HAP-1 (cell line): Measurements from ENCODE around the gene TMEM63A.

Source experiments
- DNase-seq, 2 experiments: peaks; one replicate each; pipeline ENCODE4 v3.0.0-alpha.2; 2016 to 2020; ENCODE audit warnings: low spot score in 2 of 2
- H3K27me3 ChIP-seq: fragments of 250-450 bp; sonication (Bioruptor Pico); 2 replicates; pipeline ENCODE4 v1.5.1; 2020; ENCODE audit warnings: low read depth, mild to moderate bottlenecking, moderate library complexity
- H3K36me3 ChIP-seq: fragments of 250-450 bp; sonication (Bioruptor Pico); replicated peaks from 2 replicates; pipeline ENCODE4 v1.5.1; 2020; ENCODE audit warnings: mild to moderate bottlenecking
- H3K4me1 ChIP-seq: fragments of 250-450 bp; sonication (Bioruptor Pico); 2 replicates; pipeline ENCODE4 v1.5.1; 2020; ENCODE audit warnings: mild to moderate bottlenecking
- H3K4me3 ChIP-seq: fragments of 250-450 bp; sonication (Bioruptor Pico); 2 replicates; pipeline ENCODE4 v1.5.1; 2020; ENCODE audit warnings: mild to moderate bottlenecking, moderate library complexity
- H3K9me3 ChIP-seq: fragments of 250-450 bp; sonication (Bioruptor Pico); 2 replicates; pipeline ENCODE4 v1.5.1; 2020; ENCODE audit warnings: mild to moderate bottlenecking, moderate library complexity
- in situ Hi-C: fragments of 300-500 bp; cut with MboI; formaldehyde crosslinking; loops from 3 replicates; pipeline ENCODE4 v1.14.3; 2020; ENCODE audit warnings: low sequenced_read_pairs, inconsistent platforms, mixed read lengths

The TMEM63A gene

GRCh38 chr1:225834417-225835329 is 47.5 kb downstream of the TMEM63A start:
- peak in 1 of 2 experiments; percentile 21 for DNase-seq
- in situ Hi-C loops: no loop called here
- Histone ChIP-seq H3K9me3 (no peaks in the 10 kb centered on the region), H3K4me3 (no peak overlapping the region), H3K4me1 (no peaks in the 10 kb centered on the region), H3K36me3 (no peaks in the 10 kb centered on the region; the same call in 1 of the 2 replicates), H3K27me3 (no peaks in the 10 kb centered on the region)

- DNase-seq: no peak
- Histone ChIP-seq H3K36me3 (no peaks in the 10 kb centered on the region; the same call in 1 of the 2 replicates), H3K4me3 (no peak overlapping the region), H3K27me3 (no peaks in the 10 kb centered on the region), H3K4me1 (no peaks in the 10 kb centered on the region), H3K9me3 (no peaks in the 10 kb centered on the region)
- in situ Hi-C loops: no loop called here
These were observed 51.3 kb downstream of the TMEM63A start for GRCh38 chr1:225830841-225831240.

DNA sequence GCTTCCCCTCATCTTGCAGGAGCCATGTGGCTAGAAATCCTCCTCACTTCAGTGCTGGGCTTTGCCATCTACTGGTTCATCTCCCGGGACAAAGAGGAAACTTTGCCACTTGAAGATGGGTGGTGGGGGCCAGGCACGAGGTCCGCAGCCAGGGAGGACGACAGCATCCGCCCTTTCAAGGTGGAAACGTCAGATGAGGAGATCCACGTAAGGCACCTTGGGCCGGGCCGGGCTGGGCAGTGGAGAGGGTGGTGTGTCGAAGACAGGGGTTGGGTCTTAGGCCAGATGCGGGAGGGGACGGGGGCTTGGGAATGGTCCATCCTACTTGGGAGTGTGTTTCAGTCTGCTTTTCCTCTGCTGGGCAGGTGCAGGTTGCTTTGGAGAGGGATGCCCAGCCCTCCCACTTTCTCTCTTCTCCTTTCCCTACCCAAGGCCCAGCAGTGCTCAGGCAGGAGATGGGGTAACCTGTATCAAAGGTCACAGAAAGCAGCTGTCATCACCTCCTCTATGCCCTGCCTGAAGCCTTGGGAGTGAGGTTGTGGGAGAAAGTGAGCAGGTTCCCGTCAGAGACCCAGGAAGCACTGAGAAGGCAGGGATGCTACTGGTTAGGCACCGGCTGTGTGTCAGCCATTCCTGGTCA is 53.4 kb downstream of the TMEM63A start:
- in situ Hi-C loops: no loop called here
- H3K9me3 ChIP-seq: no peaks in the 10 kb centered on the region
- no peak for DNase-seq
- no peaks in the 10 kb centered on the region; the same call in 1 of the 2 replicates for H3K36me3 ChIP-seq
- no peaks in the 10 kb centered on the region for H3K27me3 ChIP-seq
- no peak overlapping the region for H3K4me3 ChIP-seq
- H3K4me1 ChIP-seq: no peaks in the 10 kb centered on the region

- no peaks in the 10 kb centered on the region for H3K27me3 ChIP-seq
- no peaks in the 10 kb centered on the region; the same call in 1 of the 2 replicates for H3K36me3 ChIP-seq
- DNase-seq: no peak
- no peak overlapping the region for H3K4me3 ChIP-seq
- no peaks in the 10 kb centered on the region for H3K4me1 ChIP-seq
- in situ Hi-C loops: no loop called here
- no peaks in the 10 kb centered on the region for H3K9me3 ChIP-seq
These were observed 55.1 kb downstream of the TMEM63A start for GRCh38 chr1:225827076-225827475.

DNA sequence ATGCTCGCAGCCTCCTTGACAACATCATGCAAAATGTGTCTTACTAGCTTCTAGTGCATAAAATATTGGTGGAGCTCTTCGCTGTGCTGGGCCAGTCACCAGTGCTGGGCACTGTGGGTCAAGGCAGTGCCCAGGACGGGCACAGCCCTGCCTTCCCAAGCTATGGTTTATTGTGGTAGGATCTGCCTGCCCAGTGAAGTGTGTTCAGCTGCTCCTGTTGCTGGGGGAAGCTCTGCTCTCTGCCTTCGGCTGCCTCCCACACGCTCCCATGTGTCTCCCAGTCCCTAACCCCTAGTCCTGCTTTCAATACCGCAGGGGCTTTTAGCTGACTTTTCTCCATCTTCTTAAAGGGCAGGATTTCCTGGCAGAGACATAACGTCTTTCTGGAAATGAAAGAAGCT is 56.6 kb downstream of the TMEM63A start:
- Histone ChIP-seq H3K4me3 (no peak overlapping the region), H3K27me3 (no peaks in the 10 kb centered on the region), H3K9me3 (no peaks in the 10 kb centered on the region), H3K4me1 (no peaks in the 10 kb centered on the region), H3K36me3 (no peaks in the 10 kb centered on the region)
- in situ Hi-C loops: no loop called here
- DNase-seq: no peak

GRCh38 chr1:225825078-225825477 is 57.1 kb downstream of the TMEM63A start:
- no peaks in the 10 kb centered on the region for H3K9me3 ChIP-seq
- no peaks in the 10 kb centered on the region for H3K27me3 ChIP-seq
- H3K36me3 ChIP-seq: no peaks in the 10 kb centered on the region
- H3K4me3 ChIP-seq: no peak overlapping the region
- H3K4me1 ChIP-seq: no peaks in the 10 kb centered on the region
- DNase-seq: no peak
- in situ Hi-C loops: no loop called here

- no peaks in the 10 kb centered on the region for H3K27me3 ChIP-seq
- H3K36me3 ChIP-seq: no peaks in the 10 kb centered on the region
- no peaks in the 10 kb centered on the region for H3K4me1 ChIP-seq
- DNase-seq: no peak
- in situ Hi-C loops: no loop called here
- H3K4me3 ChIP-seq: no peak overlapping the region
- no peaks in the 10 kb centered on the region for H3K9me3 ChIP-seq
These were observed 57.6 kb downstream of the TMEM63A start for GRCh38 chr1:225824533-225824941.

DNA sequence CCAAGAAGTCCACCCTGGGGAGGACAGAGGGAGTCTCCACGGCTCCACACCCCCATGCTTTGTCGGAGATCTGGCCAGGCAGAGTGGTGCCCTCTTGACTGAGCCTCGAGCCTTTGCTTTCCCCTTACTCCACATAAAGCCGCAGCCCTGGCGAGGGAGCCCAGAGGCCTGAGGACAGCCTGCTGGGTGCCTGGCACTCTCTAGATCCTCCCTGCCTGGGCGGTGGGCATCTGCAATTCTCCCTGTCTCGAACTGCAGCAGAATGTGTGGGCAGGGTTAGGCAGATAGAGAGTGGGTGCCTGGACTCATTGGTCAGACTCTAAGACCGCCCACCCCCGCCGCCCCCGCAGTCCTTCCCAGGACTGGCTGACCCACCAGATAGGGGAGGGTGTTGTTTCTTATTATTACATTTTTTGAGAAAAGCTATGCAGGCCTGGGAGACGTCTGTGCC is 58.3 kb downstream of the TMEM63A start:
- Histone ChIP-seq H3K9me3 (no peaks in the 10 kb centered on the region), H3K4me1 (no peaks in the 10 kb centered on the region), H3K27me3 (no peaks in the 10 kb centered on the region), H3K36me3 (no peaks in the 10 kb centered on the region), H3K4me3 (no peak overlapping the region)
- DNase-seq: no peak
- in situ Hi-C loops: no loop called here

- Histone ChIP-seq H3K4me3 (no peak overlapping the region), H3K4me1 (peaks cover 3% of the 10 kb centered on the region; the same call in 1 of the 2 replicates), H3K27me3 (no peaks in the 10 kb centered on the region), H3K9me3 (no peaks in the 10 kb centered on the region), H3K36me3 (no peaks in the 10 kb centered on the region)
- in situ Hi-C loops: no loop called here
- DNase-seq: no peak
These were observed 59.4 kb downstream of the TMEM63A start for GRCh38 chr1:225822655-225823403.

- no peaks in the 10 kb centered on the region for H3K27me3 ChIP-seq
- no peak overlapping the region for H3K4me3 ChIP-seq
- in situ Hi-C loops: no loop called here
- peaks cover 3% of the 10 kb centered on the region; the same call in 1 of the 2 replicates for H3K4me1 ChIP-seq
- no peaks in the 10 kb centered on the region for H3K36me3 ChIP-seq
- no peaks in the 10 kb centered on the region for H3K9me3 ChIP-seq
- no peak for DNase-seq
These were observed 61.6 kb downstream of the TMEM63A start for GRCh38 chr1:225820522-225821120.

DNA sequence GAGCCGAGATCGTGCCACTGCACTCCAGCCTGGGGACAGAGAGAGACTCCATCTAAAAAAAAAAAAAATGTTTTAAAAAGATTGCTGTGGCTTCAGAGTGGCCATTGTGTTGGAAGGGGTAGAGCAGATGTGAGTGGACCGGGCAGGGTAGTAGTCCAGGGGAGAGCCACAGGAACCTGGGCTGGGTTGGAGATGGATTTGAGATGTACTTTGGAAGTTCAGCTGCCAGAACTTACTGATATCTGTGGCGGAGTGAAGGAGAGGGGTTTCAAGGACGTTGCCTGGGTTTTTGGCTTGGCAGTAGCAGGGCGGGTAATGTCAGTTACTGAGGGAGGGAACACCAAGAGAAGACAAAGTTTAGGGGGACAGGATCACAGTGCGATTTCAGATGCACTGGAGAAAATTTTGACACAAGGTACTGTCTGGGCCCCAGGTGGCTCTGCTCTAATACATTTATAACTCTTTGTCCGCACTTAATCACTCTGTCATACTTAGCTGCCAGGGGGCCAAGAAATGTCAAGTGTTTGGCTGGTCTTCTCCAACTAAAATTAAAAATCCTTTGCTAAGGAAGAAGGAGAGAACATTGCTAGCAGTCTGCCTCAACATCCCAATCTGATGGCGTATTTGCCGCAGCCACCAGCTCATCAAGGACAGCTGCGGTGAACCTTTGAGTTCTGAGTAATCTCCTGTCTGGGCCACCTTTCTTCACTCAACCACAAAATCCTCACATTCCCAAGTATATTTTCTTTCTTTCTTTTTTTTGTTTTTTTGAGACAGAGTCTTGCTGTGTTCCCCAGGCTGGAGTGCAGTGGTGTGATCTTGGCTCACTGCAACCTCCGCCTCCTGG is 62.6 kb downstream of the TMEM63A start:
- Histone ChIP-seq H3K36me3 (no peaks in the 10 kb centered on the region), H3K9me3 (no peaks in the 10 kb centered on the region), H3K27me3 (no peaks in the 10 kb centered on the region), H3K4me1 (peaks cover 3% of the 10 kb centered on the region; the same call in 1 of the 2 replicates), H3K4me3 (no peak overlapping the region)
- in situ Hi-C loops: no loop called here
- no peak for DNase-seq

DNA sequence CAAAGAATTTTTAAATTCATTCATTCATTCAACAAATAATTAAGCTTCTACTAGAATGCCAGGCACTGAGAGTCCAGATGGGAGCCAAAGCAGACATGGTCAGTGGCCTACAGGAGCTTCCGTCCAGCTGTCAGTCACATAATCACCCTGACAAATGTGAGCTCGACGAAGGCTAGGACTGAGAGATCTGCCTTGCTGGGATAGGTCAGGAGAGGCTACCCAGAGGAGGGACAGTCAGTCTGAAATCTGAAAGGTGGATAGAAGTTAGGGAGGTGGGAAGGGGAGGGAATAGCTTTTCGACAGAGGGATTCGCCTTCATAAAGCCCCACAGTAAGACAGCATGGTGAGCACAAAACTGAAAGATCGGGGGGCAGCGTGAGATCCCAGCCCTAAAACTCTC is 64.0 kb downstream of the TMEM63A start:
- H3K36me3 ChIP-seq: no peaks in the 10 kb centered on the region
- in situ Hi-C loops: no loop called here
- no peaks in the 10 kb centered on the region for H3K9me3 ChIP-seq
- no peak for DNase-seq
- H3K27me3 ChIP-seq: no peaks in the 10 kb centered on the region
- no peak overlapping the region for H3K4me3 ChIP-seq
- peaks cover 3% of the 10 kb centered on the region; the same call in 1 of the 2 replicates for H3K4me1 ChIP-seq
